ENCODE data around the gene GTSE1.

The GTSE1 gene

DNA sequence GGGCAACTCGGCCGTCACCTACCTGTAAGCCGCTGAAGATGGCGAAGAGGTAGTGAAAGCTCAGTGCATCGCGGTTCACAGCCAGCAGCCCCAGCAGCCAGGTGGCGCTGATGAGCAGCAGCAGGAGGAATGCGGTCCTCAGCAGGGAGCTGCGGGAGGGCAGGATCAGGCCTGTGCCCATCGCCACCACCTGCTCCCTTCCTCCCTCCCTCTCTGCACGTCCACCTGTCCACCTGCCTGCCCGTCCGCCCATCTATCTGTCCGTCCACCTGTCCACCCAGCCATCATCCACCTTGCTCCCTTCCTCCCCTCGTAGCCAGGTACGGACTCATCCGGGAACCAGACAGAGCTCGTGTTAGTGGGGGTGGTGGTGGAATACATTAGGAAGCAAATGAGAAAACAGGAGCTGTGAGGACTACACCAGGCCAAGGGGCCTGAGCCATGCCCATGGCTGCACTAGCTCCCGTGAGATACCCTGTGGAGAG, 71.1 kb downstream of the GTSE1 start:
- DNase-seq, result no peak

DNA sequence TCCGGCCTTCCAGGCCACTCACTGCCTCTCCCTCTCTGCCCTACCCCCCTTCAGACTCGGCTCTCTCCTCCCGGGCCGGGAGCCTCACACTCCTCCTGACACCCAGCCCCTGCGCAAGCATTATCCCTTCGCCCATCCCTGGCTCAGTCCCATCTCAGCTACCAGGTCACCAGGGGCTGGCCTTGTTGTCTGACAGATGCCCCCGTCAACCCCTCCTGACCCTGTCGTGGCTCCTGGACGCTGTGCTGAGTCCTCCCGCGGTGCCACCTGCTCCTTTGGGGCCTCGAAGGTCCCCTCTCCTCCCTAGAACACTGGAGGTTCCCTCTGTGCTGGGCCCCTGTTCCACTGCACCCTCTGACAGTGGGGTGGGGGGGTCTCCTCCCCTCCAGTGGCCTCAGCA, 71.8 kb downstream of the GTSE1 start:
- DNase-seq, result no peak

DNA sequence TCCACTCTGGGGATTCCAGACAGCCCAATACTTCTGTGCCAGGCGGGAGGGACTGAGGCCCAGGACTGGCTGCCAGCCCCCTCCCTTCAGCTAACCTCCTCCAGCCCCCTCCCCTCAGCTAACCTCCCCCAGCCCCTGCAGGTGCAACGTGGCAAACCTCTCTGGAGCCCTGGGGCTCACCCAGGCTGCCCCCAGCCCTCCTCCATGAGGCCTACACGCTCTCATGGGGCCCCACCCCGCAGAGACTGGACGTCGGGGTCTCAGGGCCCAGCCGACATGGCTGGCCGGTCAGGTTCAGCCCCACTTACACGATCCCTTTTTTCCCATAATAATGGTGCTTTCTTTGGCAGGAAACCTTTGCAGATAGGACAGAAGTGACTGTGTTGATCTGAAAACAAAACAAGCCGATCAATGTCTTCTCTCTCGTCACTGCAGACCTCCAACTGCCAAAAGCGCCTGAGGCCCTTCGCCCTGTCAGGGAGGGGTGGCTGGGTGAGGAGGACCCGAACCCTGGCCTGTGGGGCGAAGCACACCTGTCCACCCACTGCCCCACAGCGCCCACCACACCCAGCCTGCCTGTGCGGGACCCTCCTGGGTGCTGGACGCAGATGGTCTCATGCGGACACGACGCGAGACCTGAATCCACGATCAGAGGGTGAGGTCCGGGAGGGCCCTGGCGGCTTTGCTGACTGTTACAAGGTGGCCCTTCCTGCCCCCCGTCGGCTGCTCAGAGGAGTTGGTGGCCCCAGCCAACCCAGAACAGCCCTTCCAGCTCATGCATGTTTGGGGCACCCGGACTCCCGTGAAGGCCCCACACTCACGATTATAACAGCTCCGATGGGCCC, 72.4 kb downstream of the GTSE1 start:
- DNase-seq, result no peak

DNA sequence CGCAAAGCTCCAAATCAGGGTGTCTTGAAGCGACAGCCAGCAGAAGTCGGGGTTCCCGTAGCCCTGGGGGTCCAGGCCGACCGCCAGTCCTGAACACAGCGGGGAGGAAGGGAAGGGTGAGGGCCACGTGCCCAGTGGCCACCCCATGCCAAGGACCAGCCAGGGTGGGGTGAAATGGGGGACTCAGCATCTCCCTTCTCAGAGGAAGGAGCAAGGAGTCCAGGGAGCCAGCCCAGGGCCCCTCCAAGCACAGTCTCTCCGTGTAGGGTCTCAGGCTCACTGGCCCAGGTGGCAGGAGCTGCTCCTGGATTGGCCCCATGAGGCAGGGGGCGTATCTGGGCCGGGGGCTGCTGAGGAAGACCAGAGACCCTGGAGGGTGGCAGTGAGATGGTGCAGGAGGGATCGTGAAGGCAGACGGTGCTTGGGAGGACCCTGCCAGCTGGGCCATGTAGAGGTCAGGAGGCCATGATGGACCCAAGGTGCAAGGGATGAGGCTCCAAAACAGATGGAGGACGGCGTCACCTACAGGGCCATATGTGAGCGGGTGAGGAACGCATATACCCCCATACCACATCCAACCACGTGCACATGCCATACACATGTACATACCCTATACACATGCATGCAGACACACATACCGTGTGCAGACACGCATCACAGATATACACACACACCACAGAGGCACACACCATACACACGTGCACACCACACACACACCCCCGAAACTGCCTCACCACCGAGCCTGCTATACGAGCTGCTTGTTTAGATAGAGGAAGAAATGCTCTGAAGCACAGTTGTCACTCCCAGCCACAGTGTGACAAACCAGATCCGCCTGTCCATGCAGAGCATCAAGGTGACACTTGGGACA, 73.3 kb downstream of the GTSE1 start:
- DNase-seq, result no peak

GRCh38 chr22:46370584-46371291, 74.1 kb downstream of the GTSE1 start:
- no peak for DNase-seq

GRCh38 chr22:46371623-46372226, 75.1 kb downstream of the GTSE1 start:
- DNase-seq, result no peak

DNA sequence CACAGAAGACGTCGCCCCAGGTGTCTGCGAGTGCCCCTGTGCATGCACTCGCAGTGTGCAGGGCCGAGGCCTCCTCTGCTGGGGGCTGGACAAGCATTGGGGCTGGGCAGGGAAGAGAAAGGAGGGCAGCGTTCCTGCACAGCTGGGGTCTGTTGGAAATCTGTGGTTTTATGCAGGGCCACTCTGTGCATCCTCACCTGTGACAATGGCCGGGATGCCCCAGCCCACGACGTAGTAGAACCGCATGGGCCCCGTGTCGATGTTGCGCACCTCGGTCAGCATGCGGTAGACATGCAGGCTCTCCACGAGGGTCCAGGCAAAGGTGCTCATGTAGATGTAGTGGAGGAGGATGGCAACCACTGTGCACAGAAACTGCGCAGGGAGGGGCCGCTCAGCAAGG, 76.0 kb downstream of the GTSE1 start:
- no peak for DNase-seq

- DNase-seq, result no peak
These were observed 76.5 kb downstream of the GTSE1 start for GRCh38 chr22:46373159-46373558.

- no peak for DNase-seq
These were observed 77.4 kb downstream of the GTSE1 start for GRCh38 chr22:46373921-46374662.

GRCh38 chr22:46374663-46375474, 78.2 kb downstream of the GTSE1 start:
- no peak for DNase-seq

GRCh38 chr22:46376111-46376510, 79.4 kb downstream of the GTSE1 start:
- no peak for DNase-seq

GRCh38 chr22:46376908-46377524, 80.3 kb downstream of the GTSE1 start:
- no peak for DNase-seq

GRCh38 chr22:46377525-46378425, 81.1 kb downstream of the GTSE1 start:
- DNase-seq, result no peak

DNA sequence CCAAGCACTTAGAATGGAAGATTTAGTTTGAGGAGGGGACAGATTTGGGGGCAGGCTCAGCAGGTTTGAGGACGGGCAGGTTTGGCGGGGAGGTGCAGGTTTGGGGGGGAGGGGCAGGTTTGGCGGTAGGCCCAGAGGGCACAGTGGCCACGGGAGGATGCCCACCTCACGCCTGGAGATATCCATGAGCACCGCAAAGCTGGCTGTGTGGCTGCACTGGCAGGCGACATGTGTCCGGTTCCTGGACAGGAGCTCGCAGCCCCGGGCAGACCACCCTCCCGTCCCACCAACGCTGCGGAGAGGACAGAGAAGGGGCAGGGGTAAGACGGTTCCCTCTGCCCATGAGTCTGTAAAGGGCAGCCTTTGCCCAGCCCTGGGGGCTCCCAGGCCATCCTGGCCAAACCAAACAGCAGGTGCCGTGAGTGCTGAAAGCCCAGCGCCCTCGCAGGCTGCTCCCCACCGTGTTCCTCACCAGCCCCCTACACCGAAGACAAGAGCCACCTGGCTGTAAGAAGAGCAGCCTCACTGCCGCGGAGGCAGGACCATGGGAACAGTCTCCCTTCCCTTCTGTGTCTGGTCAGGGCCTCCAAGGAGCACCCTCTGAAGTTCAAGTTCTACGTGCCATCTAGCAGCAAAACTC, 81.9 kb downstream of the GTSE1 start:
- no peak for DNase-seq

GRCh38 chr22:46379066-46379930, 82.6 kb downstream of the GTSE1 start:
- no peak for DNase-seq

DNA sequence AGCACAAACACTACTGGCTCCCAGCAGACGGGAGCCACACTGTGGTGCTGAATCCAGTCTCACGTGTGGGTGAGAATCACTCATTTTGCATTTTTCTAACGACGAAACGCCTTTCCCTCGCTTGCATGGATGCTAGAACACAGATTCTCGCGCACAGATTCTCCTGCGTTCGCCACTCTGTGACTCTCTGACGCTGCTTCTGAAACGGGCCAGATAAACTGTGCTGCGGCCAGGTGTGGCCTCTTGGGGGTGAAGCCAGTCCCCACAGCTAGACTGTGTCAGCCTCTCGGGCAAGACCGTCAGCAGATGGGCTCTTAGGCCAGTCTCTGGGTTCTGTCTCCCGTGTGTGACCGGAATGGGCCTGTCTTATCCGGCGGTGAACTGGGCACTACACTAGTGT, 83.4 kb downstream of the GTSE1 start:
- DNase-seq, result no peak

Measured in NCI-H1092 (cell line).